HG02759 (cell line): ENCODE measurements around the gene GPR37.
A peak's percentile ranks its signal among the peaks of the same experiment; 100 is the strongest.

Source experiments
- ATAC-seq: cut with Tn5 transposase; IDR thresholded peaks from one replicate; pipeline ENCODE4 v1.9.1; 2021; ENCODE audit warnings: mild to moderate bottlenecking, moderate library complexity; ENCODE audit not compliant: unreplicated experiment

Gene GPR37, protein sequence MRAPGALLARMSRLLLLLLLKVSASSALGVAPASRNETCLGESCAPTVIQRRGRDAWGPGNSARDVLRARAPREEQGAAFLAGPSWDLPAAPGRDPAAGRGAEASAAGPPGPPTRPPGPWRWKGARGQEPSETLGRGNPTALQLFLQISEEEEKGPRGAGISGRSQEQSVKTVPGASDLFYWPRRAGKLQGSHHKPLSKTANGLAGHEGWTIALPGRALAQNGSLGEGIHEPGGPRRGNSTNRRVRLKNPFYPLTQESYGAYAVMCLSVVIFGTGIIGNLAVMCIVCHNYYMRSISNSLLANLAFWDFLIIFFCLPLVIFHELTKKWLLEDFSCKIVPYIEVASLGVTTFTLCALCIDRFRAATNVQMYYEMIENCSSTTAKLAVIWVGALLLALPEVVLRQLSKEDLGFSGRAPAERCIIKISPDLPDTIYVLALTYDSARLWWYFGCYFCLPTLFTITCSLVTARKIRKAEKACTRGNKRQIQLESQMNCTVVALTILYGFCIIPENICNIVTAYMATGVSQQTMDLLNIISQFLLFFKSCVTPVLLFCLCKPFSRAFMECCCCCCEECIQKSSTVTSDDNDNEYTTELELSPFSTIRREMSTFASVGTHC

DNA sequence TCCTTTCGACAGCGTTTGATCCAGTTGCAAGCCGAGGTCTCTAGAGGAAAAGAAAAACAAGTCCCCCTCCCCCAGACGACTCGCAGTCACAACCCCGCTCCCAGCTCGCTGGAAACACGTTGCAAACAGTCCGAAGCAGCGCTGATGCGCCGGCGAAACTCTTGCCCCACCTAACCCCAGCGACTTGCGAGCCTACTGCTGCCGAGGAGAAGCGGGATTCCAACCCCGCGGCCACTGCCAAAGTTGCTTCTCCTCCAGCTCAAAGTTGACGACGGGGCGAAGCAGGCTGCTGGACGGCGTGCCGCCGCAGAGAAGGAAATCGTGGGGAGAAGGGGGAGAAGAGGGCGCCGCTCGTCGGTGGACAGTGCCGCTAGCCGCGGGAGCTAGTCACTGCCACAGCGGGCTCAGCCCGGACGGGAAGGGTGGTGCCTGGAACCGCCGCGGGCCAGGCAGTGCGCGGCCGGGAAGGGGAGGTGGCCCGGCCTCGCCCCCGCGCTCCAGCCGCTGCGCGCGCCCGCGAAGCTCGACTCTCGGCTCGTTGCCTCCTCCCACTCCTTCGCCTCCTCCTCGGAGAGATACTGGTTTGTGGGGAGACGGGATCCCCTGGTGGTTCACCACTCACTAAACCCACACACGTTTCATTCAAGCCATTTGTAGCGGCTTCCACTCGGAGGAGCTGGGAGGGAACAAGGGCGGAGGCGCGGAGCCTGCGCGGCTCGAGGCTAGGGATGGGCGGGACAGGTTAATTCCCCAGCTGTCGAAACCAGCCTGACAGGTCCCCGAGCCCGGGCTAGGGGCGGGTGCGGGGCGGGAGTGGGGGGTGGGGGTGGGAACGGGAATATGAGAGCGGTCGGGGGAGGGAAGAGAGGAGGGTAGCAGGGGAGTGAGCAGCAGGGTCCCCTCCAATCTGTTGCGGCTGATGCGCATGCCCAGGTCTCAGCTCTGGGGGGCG, at the start of gene GPR37:
TSS of gene GPR37 (minus strand) at position 392 of the 952 bp plus-strand sequence. CDS start 816 bp downstream, outside the sequence.
- peak; percentile 75 for ATAC-seq

DNA sequence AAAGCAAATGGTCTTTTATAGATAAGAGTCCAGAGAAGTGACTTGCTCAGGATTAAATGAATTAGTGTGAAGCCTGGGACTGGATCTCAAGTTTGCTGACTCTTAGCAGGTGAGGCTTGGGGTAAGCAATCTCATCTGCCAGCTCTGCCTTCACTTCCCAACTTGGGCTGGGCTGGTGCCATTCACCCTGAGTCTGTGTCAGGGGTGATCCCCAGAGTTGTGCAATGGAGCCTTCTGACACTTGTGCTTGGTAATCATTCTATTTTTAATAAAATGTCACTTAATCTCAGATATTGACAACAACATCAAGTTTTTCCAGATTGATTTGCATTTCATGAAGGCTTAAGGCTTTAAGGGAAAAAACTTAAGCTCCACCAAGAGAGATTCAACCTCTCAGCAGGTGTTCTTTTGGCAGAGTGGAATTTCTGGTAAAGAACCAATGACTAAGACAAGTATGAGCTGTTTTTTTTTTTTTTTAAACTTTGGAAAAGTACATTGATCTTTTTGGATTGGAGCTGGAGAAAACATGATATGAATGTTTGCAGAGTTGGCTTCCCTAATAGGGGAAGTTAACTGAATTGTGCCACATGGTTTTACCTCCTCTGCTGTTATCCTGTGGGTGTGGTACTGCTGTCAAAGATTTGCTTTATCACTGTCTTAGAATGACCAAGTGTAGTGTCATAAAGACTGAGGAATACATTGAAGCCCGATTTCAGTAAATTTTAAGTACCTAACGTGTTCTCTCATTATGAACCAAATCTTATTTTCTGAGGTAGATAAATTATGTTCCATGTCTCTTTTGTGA, 48.6 kb upstream of the GPR37 start:
- ATAC-seq = no peak

- no peak for ATAC-seq
Measured at GRCh38 chr7:124812764-124813163, 47.2 kb upstream of the GPR37 start.

DNA sequence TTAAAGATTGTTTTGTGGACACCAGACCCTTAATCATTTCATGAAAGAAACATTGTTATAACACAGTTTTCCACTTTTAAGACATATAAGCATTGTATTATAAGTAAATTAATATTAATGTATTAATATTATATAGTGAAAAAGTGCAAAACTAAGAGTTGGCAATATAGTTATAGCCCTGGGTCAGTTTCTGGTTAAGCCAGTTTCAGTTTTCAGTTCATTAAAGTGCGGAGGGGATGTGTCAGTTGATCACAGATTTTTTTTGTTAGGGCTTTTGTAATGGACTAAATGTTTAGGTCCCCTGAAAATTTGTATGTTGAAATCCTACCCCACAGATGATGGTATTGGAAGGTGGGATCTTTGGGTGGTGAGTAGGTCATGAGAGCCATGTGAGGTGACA, 45.7 kb upstream of the GPR37 start:
- ATAC-seq = no peak

- no peak for ATAC-seq
Measured at GRCh38 chr7:124810605-124811004, 45.0 kb upstream of the GPR37 start.

DNA sequence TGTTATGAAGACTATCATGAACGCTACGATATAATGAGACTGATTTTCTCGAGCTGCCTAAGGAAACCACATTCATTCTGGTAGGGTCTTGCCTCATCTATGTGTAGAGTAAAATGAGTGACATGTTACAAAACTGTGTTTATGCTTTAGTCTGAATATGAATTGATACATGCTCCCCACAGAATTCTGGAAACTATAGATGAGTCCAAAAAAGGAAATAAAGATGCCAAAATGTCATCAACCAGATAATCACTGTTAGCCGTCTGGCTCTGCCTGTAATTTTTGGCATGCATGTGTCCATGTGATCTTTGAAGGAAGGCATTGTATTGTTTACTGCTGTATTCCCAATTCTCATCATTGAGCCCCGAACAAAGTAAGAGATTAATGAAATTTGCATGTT, 42.6 kb upstream of the GPR37 start:
- ATAC-seq = no peak

- ATAC-seq = no peak
Measured at GRCh38 chr7:124801330-124801895, 35.8 kb upstream of the GPR37 start.

DNA sequence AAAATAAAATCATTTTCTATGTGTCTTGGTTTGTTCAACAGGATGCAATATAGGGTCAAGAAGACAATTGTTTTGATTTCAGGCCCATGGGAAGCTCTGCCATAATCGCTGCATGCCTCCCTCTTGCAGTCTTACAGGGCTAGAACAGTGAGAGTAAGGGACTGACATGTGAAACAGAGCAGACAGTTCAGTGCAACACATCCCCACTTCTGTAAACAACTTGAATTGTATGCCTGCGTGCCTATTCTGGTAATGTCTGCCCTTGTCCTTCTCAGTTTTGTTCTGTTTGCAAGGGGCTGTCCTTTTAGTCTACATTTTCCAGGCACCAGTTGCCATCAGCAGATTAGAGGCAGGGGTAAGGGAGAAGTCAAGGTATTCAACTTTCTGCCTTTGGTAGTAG, 34.8 kb upstream of the GPR37 start:
- no peak for ATAC-seq

- no peak for ATAC-seq
Measured at GRCh38 chr7:124799448-124799847, 33.9 kb upstream of the GPR37 start.

- ATAC-seq = no peak
Measured at GRCh38 chr7:124796771-124797170, 31.2 kb upstream of the GPR37 start.

DNA sequence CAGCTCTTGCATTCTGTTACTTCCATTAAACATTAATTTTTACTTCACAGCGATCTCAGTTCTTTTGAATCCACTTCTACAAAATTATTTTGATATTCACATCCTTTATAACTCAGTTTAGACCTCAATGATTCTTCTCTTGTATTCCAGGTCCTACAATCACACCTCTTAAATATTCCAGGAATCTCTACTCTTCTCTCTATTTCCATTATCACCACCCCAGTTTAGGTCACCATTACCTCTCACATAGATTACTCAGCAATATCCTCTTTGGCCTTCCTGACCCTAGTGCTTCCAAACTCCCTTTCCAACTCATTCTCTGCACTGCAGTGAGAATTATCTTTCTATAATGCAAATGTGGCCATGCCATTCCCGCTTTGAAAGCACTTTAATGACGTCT, 27.1 kb upstream of the GPR37 start:
- no peak for ATAC-seq

DNA sequence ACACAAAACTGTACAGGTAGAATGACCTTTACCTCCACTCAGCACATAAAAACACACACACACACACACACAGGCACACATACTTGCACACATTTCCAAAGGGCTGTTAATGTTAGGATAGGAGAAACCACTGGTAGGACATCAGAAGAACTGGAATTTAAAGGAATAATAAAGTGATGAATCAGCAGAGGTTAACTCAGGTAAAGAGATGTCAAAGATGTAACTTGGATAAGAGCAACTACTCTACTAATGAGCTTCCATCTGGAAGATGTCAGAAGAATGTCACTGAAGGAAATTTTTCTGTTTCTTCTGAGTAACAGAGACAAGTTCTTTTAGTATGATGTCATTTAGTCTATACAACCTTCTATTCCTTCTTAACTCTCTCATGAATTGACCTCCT, 26.4 kb upstream of the GPR37 start:
- ATAC-seq = no peak

DNA sequence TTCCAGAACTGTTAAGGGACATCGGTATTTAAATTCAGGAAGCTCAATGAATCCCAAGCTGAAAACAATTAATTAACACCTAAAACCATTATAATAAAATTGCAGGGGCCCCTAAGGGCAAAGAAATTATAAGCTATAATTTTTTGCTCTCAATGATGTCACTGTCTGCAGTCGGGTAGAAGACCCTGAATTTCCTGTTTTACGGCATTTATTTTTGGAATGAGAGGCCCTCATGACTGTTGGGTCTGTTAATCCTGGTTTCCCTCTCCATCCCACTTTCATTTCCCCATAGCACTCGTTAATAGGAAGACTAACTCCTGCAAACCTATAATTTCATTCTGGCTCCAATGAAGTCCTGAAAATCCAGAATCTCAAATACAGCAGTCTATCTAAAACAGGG, 25.8 kb upstream of the GPR37 start:
- ATAC-seq = no peak

GRCh38 chr7:124790645-124791044, 25.1 kb upstream of the GPR37 start:
- ATAC-seq = no peak

GRCh38 chr7:124785994-124786393, 20.4 kb upstream of the GPR37 start:
- no peak for ATAC-seq

- ATAC-seq = peak; percentile 85
Measured at GRCh38 chr7:124784879-124785818, 19.6 kb upstream of the GPR37 start.

GRCh38 chr7:124783271-124783670, 17.7 kb upstream of the GPR37 start:
- no peak for ATAC-seq

GRCh38 chr7:124781907-124782734, 16.5 kb upstream of the GPR37 start:
- no peak for ATAC-seq
